ENCODE data around the gene DYNC1LI1.
"Not testable (repeated sequence)": the region's sequence is repeated elsewhere in the genome, so short reads cannot be mapped to it uniquely, and the experiment has no call there.

DYNC1LI1 gene

DNA sequence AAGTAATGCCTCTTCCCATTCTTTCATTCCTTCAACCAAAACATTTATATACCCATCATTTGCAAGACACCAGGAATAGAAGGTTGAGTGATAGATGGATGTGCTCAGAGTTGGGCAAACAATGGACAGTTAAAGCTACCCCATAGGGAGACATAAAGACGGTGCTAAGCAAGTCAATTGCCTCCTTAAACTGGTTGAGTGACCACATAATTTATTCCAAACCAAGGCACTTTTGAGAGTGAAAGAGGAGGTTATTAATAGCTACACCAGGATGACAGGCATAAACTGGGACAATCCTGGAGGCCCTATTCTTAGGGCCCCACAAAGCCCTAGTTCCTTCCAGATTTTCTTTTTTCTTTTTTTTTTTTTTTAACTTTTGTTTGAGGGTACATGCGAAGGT, 21.4 kb upstream of the DYNC1LI1 start:
- TF ChIP-seq, protein P1, sequence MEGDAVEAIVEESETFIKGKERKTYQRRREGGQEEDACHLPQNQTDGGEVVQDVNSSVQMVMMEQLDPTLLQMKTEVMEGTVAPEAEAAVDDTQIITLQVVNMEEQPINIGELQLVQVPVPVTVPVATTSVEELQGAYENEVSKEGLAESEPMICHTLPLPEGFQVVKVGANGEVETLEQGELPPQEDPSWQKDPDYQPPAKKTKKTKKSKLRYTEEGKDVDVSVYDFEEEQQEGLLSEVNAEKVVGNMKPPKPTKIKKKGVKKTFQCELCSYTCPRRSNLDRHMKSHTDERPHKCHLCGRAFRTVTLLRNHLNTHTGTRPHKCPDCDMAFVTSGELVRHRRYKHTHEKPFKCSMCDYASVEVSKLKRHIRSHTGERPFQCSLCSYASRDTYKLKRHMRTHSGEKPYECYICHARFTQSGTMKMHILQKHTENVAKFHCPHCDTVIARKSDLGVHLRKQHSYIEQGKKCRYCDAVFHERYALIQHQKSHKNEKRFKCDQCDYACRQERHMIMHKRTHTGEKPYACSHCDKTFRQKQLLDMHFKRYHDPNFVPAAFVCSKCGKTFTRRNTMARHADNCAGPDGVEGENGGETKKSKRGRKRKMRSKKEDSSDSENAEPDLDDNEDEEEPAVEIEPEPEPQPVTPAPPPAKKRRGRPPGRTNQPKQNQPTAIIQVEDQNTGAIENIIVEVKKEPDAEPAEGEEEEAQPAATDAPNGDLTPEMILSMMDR (IDR thresholded peaks at IDR 0.05; ENCODE audit: poor library complexity, severe bottlenecking), result no peak
- Histone ChIP-seq H3K4me3 (ENCODE audit: severe bottlenecking) (no peak overlapping the region), H3K36me3 (ENCODE audit: low read depth) (no peaks in the 10 kb centered on the region), H3K9me3 (ENCODE audit: severe bottlenecking) (no peaks in the 10 kb centered on the region), H3K4me1 (ENCODE audit: insufficient read depth, poor library complexity, severe bottlenecking) (peaks cover 7% of the 10 kb centered on the region), H3K27me3 (ENCODE audit: insufficient read depth, poor library complexity, severe bottlenecking) (no peaks in the 10 kb centered on the region), H3K27ac (ENCODE audit: poor library complexity, severe bottlenecking) (no peak overlapping the region)
- DNase-seq (ENCODE audit: low spot score), result no peak
- ATAC-seq (ENCODE audit: low read depth), result no peak

DNA sequence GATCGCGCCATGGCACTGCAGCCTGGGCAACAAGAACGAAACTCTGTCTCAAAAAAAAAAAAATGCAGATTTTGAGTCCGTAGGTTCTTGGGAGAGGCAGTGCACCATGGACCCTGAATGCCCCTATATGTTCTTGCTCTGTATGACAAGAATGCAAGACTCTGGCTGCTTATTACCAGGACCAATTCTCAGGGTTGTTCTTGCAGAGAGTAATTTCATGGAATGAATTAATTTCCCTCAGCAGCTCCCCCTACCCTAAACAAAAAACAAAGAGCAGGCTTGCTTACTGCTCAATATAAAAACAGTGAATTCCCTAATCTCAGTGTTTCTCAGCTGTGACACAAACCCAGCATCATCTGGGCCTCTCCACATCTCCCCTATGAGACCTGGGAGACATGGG, 20.5 kb upstream of the DYNC1LI1 start:
- TF ChIP-seq, protein P1 (IDR thresholded peaks at IDR 0.05; ENCODE audit: poor library complexity, severe bottlenecking), result no peak
- H3K27me3 ChIP-seq (ENCODE audit: insufficient read depth, poor library complexity, severe bottlenecking), result no peaks in the 10 kb centered on the region
- H3K4me1 ChIP-seq (ENCODE audit: insufficient read depth, poor library complexity, severe bottlenecking), result peaks cover 7% of the 10 kb centered on the region
- no peak overlapping the region for H3K27ac ChIP-seq (ENCODE audit: poor library complexity, severe bottlenecking)
- no peak overlapping the region for H3K4me3 ChIP-seq (ENCODE audit: severe bottlenecking)
- DNase-seq (ENCODE audit: low spot score), result no peak
- H3K9me3 ChIP-seq (ENCODE audit: severe bottlenecking), result no peaks in the 10 kb centered on the region
- H3K36me3 ChIP-seq (ENCODE audit: low read depth), result no peaks in the 10 kb centered on the region
- no peak for ATAC-seq (ENCODE audit: low read depth)

DNA sequence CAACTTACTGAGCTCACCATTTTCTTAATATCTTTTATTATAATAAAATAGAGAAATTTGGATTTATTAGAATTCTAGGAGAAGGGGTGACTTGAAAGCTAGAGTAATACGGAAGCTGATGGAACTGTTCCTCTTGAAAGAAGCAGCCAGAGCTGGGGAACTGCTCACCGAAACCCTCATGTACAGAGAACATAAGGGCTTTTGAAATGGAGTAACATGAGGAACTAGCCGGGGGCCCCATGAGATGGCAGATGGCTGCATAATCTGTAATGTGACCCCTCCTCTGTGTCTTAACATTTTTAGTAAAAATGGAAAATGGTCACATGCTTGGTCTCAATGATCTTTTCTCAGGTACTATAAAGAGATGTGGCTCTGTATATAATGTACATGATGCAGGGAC, 15.7 kb upstream of the DYNC1LI1 start:
- H3K9me3 ChIP-seq (ENCODE audit: severe bottlenecking), result no peaks in the 10 kb centered on the region
- H3K4me1 ChIP-seq (ENCODE audit: insufficient read depth, poor library complexity, severe bottlenecking), result no peaks in the 10 kb centered on the region
- TF ChIP-seq, protein P1 (IDR thresholded peaks at IDR 0.05; ENCODE audit: poor library complexity, severe bottlenecking), result no peak
- DNase-seq (ENCODE audit: low spot score) (no peak), ATAC-seq (ENCODE audit: low read depth) (no peak)
- H3K27me3 ChIP-seq (ENCODE audit: insufficient read depth, poor library complexity, severe bottlenecking), result no peaks in the 10 kb centered on the region
- H3K36me3 ChIP-seq (ENCODE audit: low read depth), result no peaks in the 10 kb centered on the region
- no peak overlapping the region for H3K4me3 ChIP-seq (ENCODE audit: severe bottlenecking)
- no peak overlapping the region for H3K27ac ChIP-seq (ENCODE audit: poor library complexity, severe bottlenecking)

DNA sequence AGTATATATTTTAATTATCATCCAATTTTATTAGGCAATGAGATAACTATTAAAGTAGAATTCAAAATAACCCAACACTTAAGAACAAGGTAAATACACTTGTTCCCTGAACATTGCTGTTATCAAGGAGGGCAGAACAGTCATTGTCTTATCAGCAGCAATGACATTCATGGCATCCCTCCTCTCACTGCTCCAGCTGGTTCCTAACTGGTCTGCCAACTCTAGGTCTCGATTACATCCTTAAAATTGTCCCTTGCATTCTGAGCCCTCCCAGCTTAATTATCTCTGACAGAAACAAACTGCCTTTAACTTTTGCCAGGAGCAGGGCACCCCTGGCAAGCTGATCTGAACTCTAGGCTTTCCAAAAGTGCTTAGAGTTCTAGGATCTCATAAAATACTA, 14.0 kb upstream of the DYNC1LI1 start:
- Histone ChIP-seq H3K4me1 (ENCODE audit: insufficient read depth, poor library complexity, severe bottlenecking) (no peaks in the 10 kb centered on the region), H3K9me3 (ENCODE audit: severe bottlenecking) (no peaks in the 10 kb centered on the region), H3K4me3 (ENCODE audit: severe bottlenecking) (no peak overlapping the region), H3K27ac (ENCODE audit: poor library complexity, severe bottlenecking) (no peak overlapping the region), H3K36me3 (ENCODE audit: low read depth) (no peaks in the 10 kb centered on the region), H3K27me3 (ENCODE audit: insufficient read depth, poor library complexity, severe bottlenecking) (no peaks in the 10 kb centered on the region)
- ATAC-seq (ENCODE audit: low read depth) (no peak), DNase-seq (ENCODE audit: low spot score) (no peak)
- TF ChIP-seq, protein P1 (IDR thresholded peaks at IDR 0.05; ENCODE audit: poor library complexity, severe bottlenecking), result no peak

DNA sequence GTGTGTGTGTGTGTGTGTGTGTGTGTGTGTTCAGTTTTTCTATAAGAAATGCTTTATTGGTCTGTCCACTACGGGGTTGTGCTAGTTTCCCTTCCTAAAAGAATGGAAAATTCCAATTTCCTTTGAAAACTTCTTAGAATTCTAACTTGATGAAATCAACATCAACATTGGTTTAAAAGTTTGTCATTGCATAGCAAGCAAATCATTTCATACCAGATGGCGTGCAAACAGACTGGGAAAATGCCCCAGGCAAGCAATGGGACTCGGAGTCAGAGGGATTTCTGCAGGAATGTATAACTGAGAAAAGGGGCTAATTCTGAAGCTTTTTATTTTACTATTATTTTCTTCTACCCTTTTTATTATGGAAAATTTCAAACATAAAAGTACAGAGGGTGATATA, 13.1 kb upstream of the DYNC1LI1 start:
- no peaks in the 10 kb centered on the region for H3K27me3 ChIP-seq (ENCODE audit: insufficient read depth, poor library complexity, severe bottlenecking)
- DNase-seq (ENCODE audit: low spot score), result no peak
- no peaks in the 10 kb centered on the region for H3K4me1 ChIP-seq (ENCODE audit: insufficient read depth, poor library complexity, severe bottlenecking)
- no peaks in the 10 kb centered on the region for H3K36me3 ChIP-seq (ENCODE audit: low read depth)
- H3K4me3 ChIP-seq (ENCODE audit: severe bottlenecking), result no peak overlapping the region
- TF ChIP-seq, protein P1 (IDR thresholded peaks at IDR 0.05; ENCODE audit: poor library complexity, severe bottlenecking), result no peak
- H3K9me3 ChIP-seq (ENCODE audit: severe bottlenecking), result no peaks in the 10 kb centered on the region
- no peak overlapping the region for H3K27ac ChIP-seq (ENCODE audit: poor library complexity, severe bottlenecking)
- no peak for ATAC-seq (ENCODE audit: low read depth)

DNA sequence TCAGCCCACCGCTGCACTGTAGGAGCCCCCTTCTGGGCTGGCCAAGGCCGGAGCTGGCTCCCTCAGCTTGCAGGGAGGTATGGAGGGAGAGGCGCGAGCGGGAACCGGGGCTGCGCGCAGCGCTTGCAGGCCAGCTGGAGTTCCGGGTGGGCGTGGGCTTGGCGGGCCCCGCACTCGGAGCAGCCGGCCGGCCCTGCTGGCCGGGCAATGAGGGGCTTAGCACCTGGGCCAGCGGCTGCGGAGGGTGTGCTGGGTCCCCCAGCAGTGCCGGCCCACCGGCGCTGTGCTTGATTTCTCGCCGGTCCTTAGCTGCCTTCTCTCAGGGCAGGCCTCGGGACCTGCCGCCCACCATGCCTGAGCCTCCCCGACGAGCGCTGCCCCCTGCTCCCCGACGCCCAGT, 8.0 kb upstream of the DYNC1LI1 start:
- DNase-seq (ENCODE audit: low spot score); ATAC-seq (ENCODE audit: low read depth); H3K4me3 ChIP-seq (ENCODE audit: severe bottlenecking); H3K4me1 ChIP-seq (ENCODE audit: insufficient read depth, poor library complexity, severe bottlenecking); H3K27ac ChIP-seq (ENCODE audit: poor library complexity, severe bottlenecking); H3K9me3 ChIP-seq (ENCODE audit: severe bottlenecking); H3K36me3 ChIP-seq (ENCODE audit: low read depth); H3K27me3 ChIP-seq (ENCODE audit: insufficient read depth, poor library complexity, severe bottlenecking): not testable (repeated sequence)

Measured in RWPE2 (cell line).